Fibroblast of lung (primary cell): Measurements from ENCODE around the gene DKK3. TPM values are rescaled to one million over a fixed set of nuclear protein-coding genes. Genes with fewer than 3 reads are reported as not detected.

ENCODE experiments used
- DNase-seq, 2 donors: peaks; one replicate each; pipeline versions ENCODE4 v3.0.0 to v3.0.0-alpha.2; 2010; ENCODE audit warnings: low read depth in 2 of 2
- H2AFZ ChIP-seq: 2 replicates; pipeline ENCODE4 v1.5.1; 2012; ENCODE audit warnings: low read length, control low read depth, inconsistent platforms
- H3K27ac ChIP-seq: 2 replicates; pipeline ENCODE4 v1.5.1; 2011; ENCODE audit warnings: low read length, control low read depth; ENCODE audit not compliant: insufficient read depth
- H3K27me3 ChIP-seq: 2 replicates; pipeline ENCODE4 v1.5.1; 2011; ENCODE audit warnings: mild to moderate bottlenecking, low read length; ENCODE audit not compliant: control insufficient read depth, insufficient read depth
- H3K36me3 ChIP-seq: 2 replicates; pipeline ENCODE4 v1.5.1; 2011; ENCODE audit warnings: low read length; ENCODE audit not compliant: control insufficient read depth, insufficient read depth
- H3K4me1 ChIP-seq: 2 replicates; pipeline ENCODE4 v1.5.1; 2011; ENCODE audit warnings: low read length; ENCODE audit not compliant: control insufficient read depth, insufficient read depth; ENCODE audit errors: extremely low read depth
- H3K4me2 ChIP-seq: 2 replicates; pipeline ENCODE4 v1.5.1; 2011; ENCODE audit warnings: low read length, control low read depth; ENCODE audit not compliant: insufficient read depth; ENCODE audit errors: extremely low read depth
- H3K4me3 ChIP-seq, 4 experiments: fragments of 200-600 bp in 1 of 4; sonication (generic) in 1 of 4; replicated peaks in 1 of 4; 2 replicates each; pipeline ENCODE4 v1.5.1; 2011 to 2016; ENCODE audit warnings: low read length in 4 of 4, low read depth in 3 of 4, mild to moderate bottlenecking in 3 of 4, control low read depth in 2 of 4, inconsistent platforms in 1 of 4, mixed read lengths in 1 of 4; ENCODE audit not compliant: insufficient read depth in 1 of 4; ENCODE audit errors: control extremely low read depth in 1 of 4
- H3K79me2 ChIP-seq: 2 replicates; pipeline ENCODE4 v1.5.1; 2012; ENCODE audit warnings: mild to moderate bottlenecking, low read length, inconsistent platforms; ENCODE audit not compliant: control insufficient read depth, insufficient read depth
- H3K9ac ChIP-seq: 2 replicates; pipeline ENCODE4 v1.5.1; 2011; ENCODE audit warnings: mild to moderate bottlenecking, low read length, control low read depth; ENCODE audit not compliant: insufficient read depth
- H3K9me3 ChIP-seq: 2 replicates; pipeline ENCODE4 v1.5.1; 2012; ENCODE audit warnings: low read depth, low read length; ENCODE audit not compliant: control insufficient read depth, insufficient read depth
- H4K20me1 ChIP-seq: 2 replicates; pipeline ENCODE4 v1.5.1; 2011; ENCODE audit warnings: low read length; ENCODE audit not compliant: control insufficient read depth, insufficient read depth; ENCODE audit errors: extremely low read depth
- CTCF ChIP-seq, 2 donors: IDR thresholded peaks in 1 of 2; conservative IDR thresholded peaks in 1 of 2; 1 replicate in 1 of 2; 2 replicates in 1 of 2; pipeline ENCODE4 v1.5.1; 2011 to 2012; ENCODE audit warnings: low read length in 2 of 2, control low read depth in 1 of 2, inconsistent platforms in 1 of 2, low read depth in 1 of 2, mild to moderate bottlenecking in 1 of 2
- EZH2 ChIP-seq: IDR thresholded peaks from 2 replicates; pipeline ENCODE4 v1.5.1; 2012; ENCODE audit warnings: low read length, control low read depth, mild to moderate bottlenecking; ENCODE audit errors: missing control alignments
- polyA plus RNA-seq, 2 donors: library from polyadenylated mRNA; depleted of rRNA in 1 of 2; stranded (reverse) in 1 of 2; unstranded in 1 of 2; fragments of >200 nt; gene quantifications; 2 replicates each; pipeline ENCODE4 v1.2.1, GENCODE V29; 2011 to 2012; ENCODE audit warnings: missing spikeins in 1 of 2
- total RNA-seq: library from RNA; depleted of rRNA; stranded (reverse); fragments of >200 nt; gene quantifications from 2 replicates; pipeline ENCODE4 v1.2.1, GENCODE V29; 2014

The DKK3 gene
- total and polyA plus RNA-seq, 2 donors (not counting 1 experiment from before 2014, with no cell fraction given), result 1,064 to 1,566 TPM

GRCh38 chr11:12029119-12029518 lies 20.7 kb upstream of the DKK3 start:
- Histone ChIP-seq H3K4me3 (no peak overlapping the region), H4K20me1 (no peaks in the 10 kb centered on the region), H3K79me2 (no peaks in the 10 kb centered on the region), H3K4me2 (no peak overlapping the region), H3K9ac (no peak overlapping the region), H3K36me3 (no peaks in the 10 kb centered on the region), H3K27ac (no peak overlapping the region), H3K9me3 (no peaks in the 10 kb centered on the region), H3K27me3 (no peaks in the 10 kb centered on the region), H3K4me1 (peaks cover 4% of the 10 kb centered on the region), H2AFZ (no peak overlapping the region)
- TF ChIP-seq EZH2 (no peak), CTCF (conservative IDR thresholded peaks at IDR 0.05 in 1 of 2, IDR thresholded peaks at IDR 0.05 in 1 of 2; ENCODE audit: low read depth in 1 of 2, low read length in 2 of 2) (no peak)
- DNase-seq, result no peak

GRCh38 chr11:12028303-12028702 lies 19.9 kb upstream of the DKK3 start:
- no peak overlapping the region for H3K9ac ChIP-seq
- no peak overlapping the region for H3K4me2 ChIP-seq
- no peak overlapping the region for H2AFZ ChIP-seq
- TF ChIP-seq EZH2 (no peak), CTCF (conservative IDR thresholded peaks at IDR 0.05 in 1 of 2, IDR thresholded peaks at IDR 0.05 in 1 of 2; ENCODE audit: low read depth in 1 of 2, low read length in 2 of 2) (no peak)
- H3K79me2 ChIP-seq, result no peaks in the 10 kb centered on the region
- H3K36me3 ChIP-seq, result no peaks in the 10 kb centered on the region
- no peak overlapping the region for H3K27ac ChIP-seq
- DNase-seq, result no peak
- no peak overlapping the region for H3K4me3 ChIP-seq
- H3K9me3 ChIP-seq, result no peaks in the 10 kb centered on the region
- H4K20me1 ChIP-seq, result no peaks in the 10 kb centered on the region
- peaks cover 4% of the 10 kb centered on the region for H3K4me1 ChIP-seq
- no peaks in the 10 kb centered on the region for H3K27me3 ChIP-seq

GRCh38 chr11:12026331-12027211 lies 18.1 kb upstream of the DKK3 start:
- H3K9me3 ChIP-seq, result no peaks in the 10 kb centered on the region
- no peak overlapping the region for H3K4me2 ChIP-seq
- H3K27ac ChIP-seq, result no peak overlapping the region
- no peak overlapping the region for H3K4me3 ChIP-seq
- no peaks in the 10 kb centered on the region for H3K79me2 ChIP-seq
- DNase-seq, result no peak
- peaks cover 4% of the 10 kb centered on the region for H3K4me1 ChIP-seq
- no peaks in the 10 kb centered on the region for H3K36me3 ChIP-seq
- no peaks in the 10 kb centered on the region for H3K27me3 ChIP-seq
- TF ChIP-seq CTCF (conservative IDR thresholded peaks at IDR 0.05 in 1 of 2, IDR thresholded peaks at IDR 0.05 in 1 of 2; ENCODE audit: low read depth in 1 of 2, low read length in 2 of 2) (no peak), EZH2 (no peak)
- no peaks in the 10 kb centered on the region for H4K20me1 ChIP-seq
- H2AFZ ChIP-seq, result no peak overlapping the region
- H3K9ac ChIP-seq, result no peak overlapping the region
